HepG2 (cell line): ENCODE measurements around the gene FRMD1. TPM values are rescaled to one million over a fixed set of nuclear protein-coding genes. Genes with fewer than 3 reads are reported as not detected.

Experiments
- CAMTA2 ChIP-seq: sonication (generic); formaldehyde crosslinking; IDR thresholded peaks from 2 replicates; pipeline ENCODE4 v1.4.0; 2020; ENCODE audit warnings: mild to moderate bottlenecking, missing genetic modification reagents, borderline replicate concordance
- CEBPB ChIP-seq: IDR thresholded peaks from 2 replicates; pipeline ENCODE4 v1.6.1; 2011; ENCODE audit warnings: low read depth, low read length, improper control_type of control experiment, borderline replicate concordance
- DNMT1 ChIP-seq: sonication (generic); formaldehyde crosslinking; IDR thresholded peaks from 2 replicates; pipeline ENCODE4 v1.5.1; 2020; ENCODE audit warnings: mild to moderate bottlenecking, missing genetic modification reagents
- GLI4 ChIP-seq: sonication (generic); formaldehyde crosslinking; IDR thresholded peaks from 2 replicates; pipeline ENCODE4 v1.5.1; 2020; ENCODE audit warnings: missing genetic modification reagents, mild to moderate bottlenecking, moderate library complexity, borderline replicate concordance
- MAFF ChIP-seq: IDR thresholded peaks from 2 replicates; pipeline ENCODE4 v1.6.1; 2011; ENCODE audit warnings: low read depth, low read length, improper control_type of control experiment
- MTF2 ChIP-seq: sonication (generic); formaldehyde crosslinking; IDR thresholded peaks from 2 replicates; pipeline ENCODE4 v1.5.0; 2020; ENCODE audit warnings: missing genetic modification reagents, borderline replicate concordance
- MYNN ChIP-seq: sonication (generic); formaldehyde crosslinking; IDR thresholded peaks from 2 replicates; pipeline ENCODE4 v1.4.0; 2020; ENCODE audit warnings: mild to moderate bottlenecking, low read depth, missing genetic modification reagents
- RFX3 ChIP-seq: IDR thresholded peaks from 2 replicates; pipeline ENCODE4 v1.6.1; 2016; ENCODE audit warnings: missing biosample characterization, missing genetic modification reagents
- SOX6 ChIP-seq, 2 experiments: fragments of 450-650 bp in 1 of 2; sonication (generic) in 1 of 2; formaldehyde crosslinking in 1 of 2; IDR thresholded peaks; 2 replicates each; pipeline versions ENCODE4 v1.4.0 to v1.6.1; 2017 to 2020; ENCODE audit warnings: antibody characterized with exemption in 1 of 2, mild to moderate bottlenecking in 1 of 2, missing genetic modification reagents in 1 of 2
- TAF15 ChIP-seq: fragments of 200-400 bp; formaldehyde crosslinking; IDR thresholded peaks from one replicate; pipeline ENCODE4 v1.6.1; 2018; ENCODE audit warnings: mild to moderate bottlenecking, low read depth, low read length; ENCODE audit not compliant: poor library complexity, severe bottlenecking
- TCF7 ChIP-seq: sonication (generic); IDR thresholded peaks from 2 replicates; pipeline ENCODE4 v1.6.1; 2016; ENCODE audit warnings: antibody characterized with exemption, low read depth
- TEAD3 ChIP-seq: optimal IDR thresholded peaks from 2 replicates; pipeline ENCODE3; 2016; ENCODE audit warnings: borderline replicate concordance
- TFDP2 ChIP-seq: sonication (generic); formaldehyde crosslinking; IDR thresholded peaks from 2 replicates; pipeline ENCODE4 v1.4.0; 2020; ENCODE audit warnings: missing genetic modification reagents
- ZBTB38 ChIP-seq: sonication (generic); formaldehyde crosslinking; IDR thresholded peaks from 2 replicates; pipeline ENCODE4 v1.5.1; 2020; ENCODE audit warnings: mild to moderate bottlenecking, missing genetic modification reagents
- ZNF687 ChIP-seq: sonication (generic); formaldehyde crosslinking; IDR thresholded peaks from 2 replicates; pipeline ENCODE4 v1.5.1; 2020; ENCODE audit warnings: mild to moderate bottlenecking, missing genetic modification reagents, moderate library complexity
- polyA plus RNA-seq, 8 experiments: library from polyadenylated mRNA; depleted of rRNA in 3 of 8; stranded (reverse) in 7 of 8; unstranded in 1 of 8; fragments of >200 nt; fragmentation: Illumina TruSeq in 4 of 8; extraction: Trizol in 4 of 8; gene quantifications; 2 replicates each; pipeline versions ENCODE4 v1.2.1 to v1.2.3, GENCODE V29; 2011 to 2016; ENCODE audit warnings: low read depth in 4 of 8, missing spikeins in 1 of 8, mixed read lengths in 1 of 8; ENCODE audit not compliant: insufficient read depth in 1 of 8
- total RNA-seq, 5 experiments: library from RNA; depleted of rRNA; stranded (reverse); fragments of >200 nt; fragmentation: Illumina TruSeq; extraction: Trizol; gene quantifications; 2 replicates each; pipeline ENCODE4 v1.2.3, GENCODE V29; 2016; ENCODE audit warnings: low read depth in 1 of 5
- TF ChIP-seq, protein P1 (sequence below), 2 experiments: sonication (generic) in 1 of 2; formaldehyde crosslinking in 1 of 2; IDR thresholded peaks; 2 replicates each; pipeline versions ENCODE4 v1.6.1 to v1.9.0; 2014 to 2022; ENCODE audit warnings: antibody characterized with exemption in 1 of 2, borderline replicate concordance in 1 of 2, inconsistent platforms in 1 of 2, low read depth in 1 of 2, missing genetic modification reagents in 1 of 2
- TF ChIP-seq, protein P2 (sequence below): IDR thresholded peaks from 2 replicates; pipeline ENCODE4 v1.6.1; 2012; ENCODE audit warnings: inconsistent platforms

The FRMD1 gene
- total and polyA plus RNA-seq, 2 of the 13 experiments (the other 11 are each of a cell fraction or from before 2014, with no cell fraction given), result 0.01 TPM; not detected in 1

DNA sequence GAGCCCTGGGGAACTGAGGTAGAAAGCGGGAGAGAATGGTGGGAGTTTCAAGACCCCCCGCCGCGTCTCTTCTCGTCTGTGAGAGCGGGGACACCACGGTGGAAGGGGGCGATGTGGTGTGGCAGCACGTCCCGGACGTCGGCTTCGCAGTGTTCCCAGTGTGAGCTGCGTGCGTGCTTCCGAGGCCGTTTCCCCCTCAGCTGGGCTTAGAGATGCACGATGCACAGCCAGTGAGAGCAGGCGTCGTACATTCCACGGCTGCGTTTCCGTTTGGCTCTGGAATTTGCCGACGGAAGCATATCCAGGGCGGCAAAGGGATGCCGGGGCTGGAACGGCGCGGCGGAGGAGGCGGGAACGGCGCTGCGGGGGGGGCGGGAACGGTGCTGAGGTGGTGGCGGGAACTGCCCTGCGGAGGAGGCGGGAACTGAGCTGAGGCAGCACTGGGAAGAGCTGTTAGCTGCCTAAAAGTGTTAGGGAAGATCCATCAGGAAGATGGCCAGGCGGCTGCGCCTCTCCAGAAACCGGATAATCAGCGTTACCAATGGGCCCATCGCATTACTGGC lies 43.8 kb downstream of the FRMD1 start (continued):
- TF ChIP-seq TEAD3 (peak; percentile 82), GLI4 (CRISPR knock-in tag) (no peak), TFDP2 (CRISPR knock-in tag) (no peak), MTF2 (CRISPR knock-in tag) (no peak), CAMTA2 (CRISPR knock-in tag) (no peak), MAFF (peak; percentile 72), MYNN (no peak), RFX3 (CRISPR knock-in tag) (no peak), SOX6 (IDR thresholded peaks at IDR 0.05) (no peak), SOX6 (CRISPR knock-in tag; IDR thresholded peaks at IDR 0.05) (no peak), ZBTB38 (CRISPR knock-in tag) (peak; percentile 46; the same call in 1 of the 2 replicates), DNMT1 (CRISPR knock-in tag) (0 out of 2 replicates have a peak, but pooled peaks have one; percentile 57), CEBPB (no peak), TCF7 (no peak), TAF15 (no peak), ZNF687 (CRISPR knock-in tag) (peak; percentile 53)
- TF ChIP-seq, protein P1, sequence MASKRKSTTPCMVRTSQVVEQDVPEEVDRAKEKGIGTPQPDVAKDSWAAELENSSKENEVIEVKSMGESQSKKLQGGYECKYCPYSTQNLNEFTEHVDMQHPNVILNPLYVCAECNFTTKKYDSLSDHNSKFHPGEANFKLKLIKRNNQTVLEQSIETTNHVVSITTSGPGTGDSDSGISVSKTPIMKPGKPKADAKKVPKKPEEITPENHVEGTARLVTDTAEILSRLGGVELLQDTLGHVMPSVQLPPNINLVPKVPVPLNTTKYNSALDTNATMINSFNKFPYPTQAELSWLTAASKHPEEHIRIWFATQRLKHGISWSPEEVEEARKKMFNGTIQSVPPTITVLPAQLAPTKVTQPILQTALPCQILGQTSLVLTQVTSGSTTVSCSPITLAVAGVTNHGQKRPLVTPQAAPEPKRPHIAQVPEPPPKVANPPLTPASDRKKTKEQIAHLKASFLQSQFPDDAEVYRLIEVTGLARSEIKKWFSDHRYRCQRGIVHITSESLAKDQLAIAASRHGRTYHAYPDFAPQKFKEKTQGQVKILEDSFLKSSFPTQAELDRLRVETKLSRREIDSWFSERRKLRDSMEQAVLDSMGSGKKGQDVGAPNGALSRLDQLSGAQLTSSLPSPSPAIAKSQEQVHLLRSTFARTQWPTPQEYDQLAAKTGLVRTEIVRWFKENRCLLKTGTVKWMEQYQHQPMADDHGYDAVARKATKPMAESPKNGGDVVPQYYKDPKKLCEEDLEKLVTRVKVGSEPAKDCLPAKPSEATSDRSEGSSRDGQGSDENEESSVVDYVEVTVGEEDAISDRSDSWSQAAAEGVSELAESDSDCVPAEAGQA (IDR thresholded peaks at IDR 0.05; ENCODE audit: low read depth), result no peak
- TF ChIP-seq, protein P1 (CRISPR knock-in tag; IDR thresholded peaks at IDR 0.05; ENCODE audit: borderline replicate concordance), result no peak
- TF ChIP-seq, protein P2, sequence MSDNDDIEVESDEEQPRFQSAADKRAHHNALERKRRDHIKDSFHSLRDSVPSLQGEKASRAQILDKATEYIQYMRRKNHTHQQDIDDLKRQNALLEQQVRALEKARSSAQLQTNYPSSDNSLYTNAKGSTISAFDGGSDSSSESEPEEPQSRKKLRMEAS, result peak; percentile 47
